Smooth muscle cell (in vitro differentiated cells): ENCODE measurements around the gene GCK. TPM values are rescaled to one million over a fixed set of nuclear protein-coding genes. Genes with fewer than 3 reads are reported as not detected.

ENCODE experiments used
- DNase-seq: peaks from one replicate; lab custom pipeline; 2025; ENCODE audit not compliant: unreplicated experiment; lab: John Stamatoyannopoulos, UW
- H2AFZ ChIP-seq: fragments of 200-600 bp; sonication (generic); 2 replicates; pipeline ENCODE4 v1.6.0; 2016; ENCODE audit warnings: antibody characterized with exemption, low read depth, mild to moderate bottlenecking
- H3F3A ChIP-seq: fragments of 200-600 bp; sonication (generic); 2 replicates; pipeline ENCODE4 v1.6.0; 2017; ENCODE audit warnings: antibody characterized with exemption, low read depth
- H3K27ac ChIP-seq: fragments of 200-600 bp; sonication (generic); 2 replicates; pipeline ENCODE4 v1.5.1; 2016; ENCODE audit warnings: low read depth, mild to moderate bottlenecking
- H3K27me3 ChIP-seq: fragments of 200-600 bp; sonication (generic); 2 replicates; pipeline ENCODE4 v1.6.1; 2016; ENCODE audit warnings: low read depth, mild to moderate bottlenecking
- H3K36me3 ChIP-seq: fragments of 200-600 bp; sonication (generic); 2 replicates; pipeline ENCODE4 v1.5.1; 2016; ENCODE audit warnings: low read depth
- H3K4me1 ChIP-seq: fragments of 200-600 bp; sonication (generic); 2 replicates; pipeline ENCODE4 v1.5.1; 2016; ENCODE audit warnings: low read depth
- H3K4me2 ChIP-seq: fragments of 200-600 bp; sonication (generic); 2 replicates; pipeline ENCODE4 v1.6.0; 2016; ENCODE audit warnings: mild to moderate bottlenecking
- H3K4me3 ChIP-seq: fragments of 200-600 bp; sonication (generic); 2 replicates; pipeline ENCODE4 v1.5.1; 2016; ENCODE audit warnings: mild to moderate bottlenecking
- H3K79me2 ChIP-seq: fragments of 200-600 bp; sonication (generic); 2 replicates; pipeline ENCODE4 v1.6.0; 2016; ENCODE audit warnings: low read depth, mild to moderate bottlenecking
- H3K9ac ChIP-seq: fragments of 200-600 bp; sonication (generic); 2 replicates; pipeline ENCODE4 v1.6.0; 2016; ENCODE audit warnings: low read depth
- H3K9me3 ChIP-seq: fragments of 200-600 bp; sonication (generic); replicated peaks from 2 replicates; pipeline ENCODE4 v1.5.1; 2016; ENCODE audit warnings: low read depth
- H4K20me1 ChIP-seq: fragments of 200-600 bp; sonication (generic); 2 replicates; pipeline ENCODE4 v1.6.0; 2016; ENCODE audit warnings: low read depth
- WGBS: methylation state at CpG from one replicate; pipeline ENCODE4 v1.1.7; 2016; ENCODE audit warnings: low lambda C conversion rate; 5-methylcytosine and 5-hydroxymethylcytosine counted together
- polyA plus RNA-seq: library from polyadenylated mRNA; unstranded; fragments of >200 nt; fragmentation: Nextera tagmentation; extraction: Ambion mirVana; gene quantifications from 2 replicates; pipeline ENCODE4 v1.2.1, GENCODE V29; 2016
- total RNA-seq: library from RNA; depleted of rRNA; stranded (reverse); fragments of >200 nt; gene quantifications from 2 replicates; pipeline ENCODE4 v1.2.3, GENCODE V29; 2014
- TF ChIP-seq, protein P1 (sequence below): fragments of 200-600 bp; sonication (generic); IDR thresholded peaks from 2 replicates; pipeline ENCODE4 v1.5.1; 2017; ENCODE audit warnings: borderline replicate concordance, mild to moderate bottlenecking, antibody characterized with exemption; ENCODE audit not compliant: insufficient read depth, poor library complexity, severe bottlenecking

Gene GCK
- total and polyA plus RNA-seq, 2 experiments from 2014 or later = 1.6 to 5.5 TPM

- no peak for DNase-seq
- 95% methylated on average over 12 of the region's 12 CpGs for WGBS
- no peaks in the 10 kb centered on the region for H3K36me3 ChIP-seq
- H3K27me3 ChIP-seq = no peaks in the 10 kb centered on the region
- H4K20me1 ChIP-seq = no peaks in the 10 kb centered on the region
- TF ChIP-seq, protein P1, sequence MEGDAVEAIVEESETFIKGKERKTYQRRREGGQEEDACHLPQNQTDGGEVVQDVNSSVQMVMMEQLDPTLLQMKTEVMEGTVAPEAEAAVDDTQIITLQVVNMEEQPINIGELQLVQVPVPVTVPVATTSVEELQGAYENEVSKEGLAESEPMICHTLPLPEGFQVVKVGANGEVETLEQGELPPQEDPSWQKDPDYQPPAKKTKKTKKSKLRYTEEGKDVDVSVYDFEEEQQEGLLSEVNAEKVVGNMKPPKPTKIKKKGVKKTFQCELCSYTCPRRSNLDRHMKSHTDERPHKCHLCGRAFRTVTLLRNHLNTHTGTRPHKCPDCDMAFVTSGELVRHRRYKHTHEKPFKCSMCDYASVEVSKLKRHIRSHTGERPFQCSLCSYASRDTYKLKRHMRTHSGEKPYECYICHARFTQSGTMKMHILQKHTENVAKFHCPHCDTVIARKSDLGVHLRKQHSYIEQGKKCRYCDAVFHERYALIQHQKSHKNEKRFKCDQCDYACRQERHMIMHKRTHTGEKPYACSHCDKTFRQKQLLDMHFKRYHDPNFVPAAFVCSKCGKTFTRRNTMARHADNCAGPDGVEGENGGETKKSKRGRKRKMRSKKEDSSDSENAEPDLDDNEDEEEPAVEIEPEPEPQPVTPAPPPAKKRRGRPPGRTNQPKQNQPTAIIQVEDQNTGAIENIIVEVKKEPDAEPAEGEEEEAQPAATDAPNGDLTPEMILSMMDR = no peak
- H3K4me3 ChIP-seq = peak overlapping the region; percentile 73
- H3K9me3 ChIP-seq = no peaks in the 10 kb centered on the region
- H3K27ac ChIP-seq = no peak overlapping the region
- peaks cover 17% of the 10 kb centered on the region for H3K79me2 ChIP-seq
- H3F3A ChIP-seq = peaks cover 6% of the 10 kb centered on the region
- H2AFZ ChIP-seq = no peak overlapping the region
- peak overlapping the region; percentile 97 for H3K4me2 ChIP-seq
- peaks cover 12% of the 10 kb centered on the region for H3K4me1 ChIP-seq
- no peak overlapping the region for H3K9ac ChIP-seq
These were observed 67.3 kb downstream of the GCK start for GRCh38 chr7:44121761-44122420.

DNA sequence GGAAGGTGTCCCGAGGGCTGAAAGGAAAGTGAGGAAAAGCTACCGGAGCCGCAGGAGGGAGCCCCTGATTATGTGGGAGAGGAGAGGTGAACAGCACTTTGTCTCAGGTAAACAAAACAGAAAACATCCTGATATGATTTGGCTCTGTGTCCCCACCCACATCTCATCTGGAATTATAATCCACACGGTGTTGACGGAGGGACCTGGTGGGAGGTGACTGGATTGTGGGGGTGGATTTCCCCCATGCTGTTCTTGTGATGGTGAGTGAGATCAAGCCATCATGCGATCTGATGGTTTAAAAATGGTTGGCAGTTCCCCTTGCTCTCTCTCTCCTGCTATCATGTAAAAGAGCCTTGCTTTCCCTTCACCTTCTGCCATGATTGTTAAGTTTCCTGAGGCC is 68.8 kb downstream of the GCK start:
- H3K4me3 ChIP-seq = no peak overlapping the region
- peaks cover 17% of the 10 kb centered on the region for H3K79me2 ChIP-seq
- no peaks in the 10 kb centered on the region for H4K20me1 ChIP-seq
- H3K36me3 ChIP-seq = no peaks in the 10 kb centered on the region
- WGBS = 94% methylated on average over 6 of the region's 6 CpGs
- H2AFZ ChIP-seq = no peak overlapping the region
- no peak overlapping the region for H3K4me2 ChIP-seq
- H3K27me3 ChIP-seq = no peaks in the 10 kb centered on the region
- no peak overlapping the region for H3K27ac ChIP-seq
- H3F3A ChIP-seq = peaks cover 6% of the 10 kb centered on the region
- TF ChIP-seq, protein P1 = no peak
- no peaks in the 10 kb centered on the region for H3K9me3 ChIP-seq
- peaks cover 12% of the 10 kb centered on the region for H3K4me1 ChIP-seq
- H3K9ac ChIP-seq = no peak overlapping the region
- no peak for DNase-seq

- H3K9me3 ChIP-seq = no peaks in the 10 kb centered on the region
- DNase-seq = no peak
- H3K79me2 ChIP-seq = peaks cover 17% of the 10 kb centered on the region
- no peaks in the 10 kb centered on the region for H3K36me3 ChIP-seq
- WGBS = 96% methylated on average over 8 of the region's 8 CpGs
- no peak overlapping the region for H3K4me3 ChIP-seq
- peaks cover 12% of the 10 kb centered on the region for H3K4me1 ChIP-seq
- no peak overlapping the region for H3K27ac ChIP-seq
- no peak overlapping the region for H3K4me2 ChIP-seq
- peaks cover 2% of the 10 kb centered on the region for H3F3A ChIP-seq
- H4K20me1 ChIP-seq = no peaks in the 10 kb centered on the region
- H2AFZ ChIP-seq = no peak overlapping the region
- no peaks in the 10 kb centered on the region for H3K27me3 ChIP-seq
- no peak overlapping the region for H3K9ac ChIP-seq
- TF ChIP-seq, protein P1 = no peak
These were observed 69.3 kb downstream of the GCK start for GRCh38 chr7:44119829-44120380.
